Adrenal gland (tissue), 12 donors: Measurements from ENCODE around the gene ZCCHC7. TPM values are rescaled to one million over a fixed set of nuclear protein-coding genes. Genes with fewer than 3 reads are reported as not detected.

ENCODE experiments used
- DNase-seq, 7 donors: peaks; one replicate each; pipeline ENCODE4 v3.0.0-alpha.2; 2019 to 2020
- H3K27ac ChIP-seq, 5 donors: fragments of 200-600 bp; sonication (generic) in 4 of 5; 1 replicate in 3 of 5; 2 replicates in 2 of 5; pipeline versions ENCODE4 v1.5.1 to v1.8.0; 2016 to 2020; ENCODE audit warnings: mild to moderate bottlenecking in 1 of 5
- H3K27me3 ChIP-seq: fragments of 200-600 bp; 2 replicates; pipeline ENCODE4 v1.8.0; 2021
- H3K36me3 ChIP-seq, 2 donors: fragments of 200-600 bp; replicated peaks in 1 of 2; 1 replicate in 1 of 2; 2 replicates in 1 of 2; pipeline versions ENCODE4 v1.5.1 to v1.8.0; 2018 to 2022
- H3K4me1 ChIP-seq, 2 donors: fragments of 200-600 bp; replicated peaks in 1 of 2; 1 replicate in 1 of 2; 2 replicates in 1 of 2; pipeline versions ENCODE4 v1.5.1 to v1.8.0; 2018 to 2021
- H3K4me3 ChIP-seq, 4 donors: fragments of 200-600 bp; sonication (generic) in 3 of 4; one replicate each; pipeline ENCODE4 v1.5.1; 2016 to 2018
- H3K9me3 ChIP-seq, 3 donors: fragments of 200-600 bp; sonication (generic) in 1 of 3; replicated peaks in 1 of 3; 1 replicate in 2 of 3; 2 replicates in 1 of 3; pipeline versions ENCODE4 v1.5.1 to v1.8.0; 2016 to 2021
- CTCF ChIP-seq, 6 experiments: fragments of 450-650 bp in 4 of 6; fragments of 200-600 bp in 2 of 6; sonication (generic) in 1 of 6; IDR thresholded peaks; 1 replicate in 5 of 6; 2 replicates in 1 of 6; pipeline versions ENCODE4 v1.5.1 to v1.8.0; 2016 to 2021; ENCODE audit warnings: antibody characterized with exemption in 6 of 6, mild to moderate bottlenecking in 2 of 6, moderate library complexity in 1 of 6
- POLR2A ChIP-seq, 2 donors: fragments of 450-650 bp; IDR thresholded peaks; one replicate each; pipeline ENCODE4 v1.6.1; 2017; ENCODE audit warnings: antibody characterized with exemption in 2 of 2, mild to moderate bottlenecking in 2 of 2, moderate library complexity in 1 of 2
- WGBS, 4 donors: extraction: QIAGEN DNeasy Blood & Tissue Kit in 2 of 4; methylation state at CpG; one replicate each; pipeline versions ENCODE4 v1.1.5 to v1.1.7; 2013 to 2017; 5-methylcytosine and 5-hydroxymethylcytosine counted together
- intact Hi-C, 2 donors: fragments of 100-400 bp; cut with DNase I; formaldehyde crosslinking; loops; one replicate each; pipeline versions ENCODE4 v1.14.1 to v1.15.0; 2022 to 2023
- polyA plus RNA-seq, 3 donors: library from polyadenylated mRNA; stranded (reverse); fragments of 200-250 nt in 2 of 3; fragments of 350-450 nt in 1 of 3; fragmentation: Illumina TruSeq in 1 of 3; extraction: RNeasy Lipid Tissue Mini Kit (QIAGEN cat#74804) in 1 of 3; gene quantifications; one replicate each; pipeline ENCODE4 v1.2.3, GENCODE V29; 2013 to 2014
- total RNA-seq, 9 donors: library from RNA; depleted of rRNA in 4 of 9; stranded (reverse); fragments of >200 nt in 4 of 9; fragments of 120-200 nt in 1 of 9; fragmentation: NEBNext Ultra II Directional in 1 of 9; extraction: Animal tissue kit (Norgen Biotek cat#: 25700) in 1 of 9; gene quantifications; one replicate each; pipeline versions ENCODE4 v1.1.0 to v1.2.4, GENCODE V29; 2013 to 2023
- donor health status: healthy with polysubstance abuse.
- donor health status: Bipolar disorder and iron deficiency.
- donor health status: DM: yes; HTN: yes; CAD: no.
- donor health status: DM: no; HTN: no; CAD: no.
- donor health status: DM: no; HTN: no; CAD: no.
- donor health status: DM: yes; HTN: yes; CAD: no.

ZCCHC7 gene
- total and polyA plus RNA-seq, 12 donors = 6.0 to 21.3 (median 18.8) TPM

GRCh38 chr9:37328556-37329227, 208.3 kb downstream of the ZCCHC7 start:
- intact Hi-C loops = no loop called here

GRCh38 chr9:37329576-37329975, 209.2 kb downstream of the ZCCHC7 start:
- peaks cover 0 to 5% of the 10 kb centered on the region in 2 donors for H3K4me1 ChIP-seq
- 83 to 94% (median 87%) methylated on average over 2 of the region's 2 CpGs for WGBS, 4 donors
- TF ChIP-seq CTCF (IDR thresholded peaks at IDR 0.05) (peak in 1 of 6 experiments; percentile 26), POLR2A (IDR thresholded peaks at IDR 0.05) (no peak)
- DNase-seq = no peak
- no peak overlapping the region for H3K27ac ChIP-seq
- no peak overlapping the region for H3K4me3 ChIP-seq
- no peaks in the 10 kb centered on the region for H3K27me3 ChIP-seq
- peaks cover 0 to 4% (median 0%) of the 10 kb centered on the region in 3 donors for H3K9me3 ChIP-seq
- intact Hi-C loops = no loop called here
- H3K36me3 ChIP-seq = no peaks in the 10 kb centered on the region

More at GRCh38 chr9:37328556-37329227, 208.3 kb downstream of the ZCCHC7 start:
- Histone ChIP-seq H3K9me3 (peaks cover 0 to 4% (median 0%) of the 10 kb centered on the region in 3 donors), H3K4me1 (peaks cover 0 to 12% of the 10 kb centered on the region in 2 donors), H3K27ac (no peak overlapping the region), H3K27me3 (no peaks in the 10 kb centered on the region), H3K36me3 (no peaks in the 10 kb centered on the region), H3K4me3 (no peak overlapping the region)
- no peak for DNase-seq
- TF ChIP-seq POLR2A (IDR thresholded peaks at IDR 0.05) (no peak), CTCF (IDR thresholded peaks at IDR 0.05) (no peak)

GRCh38 chr9:37331871-37332270, 211.5 kb downstream of the ZCCHC7 start:
- Histone ChIP-seq H3K9me3 (peaks cover 0 to 4% (median 0%) of the 10 kb centered on the region in 3 donors), H3K27me3 (no peaks in the 10 kb centered on the region), H3K4me3 (no peak overlapping the region), H3K4me1 (no peaks in the 10 kb centered on the region), H3K36me3 (no peaks in the 10 kb centered on the region), H3K27ac (no peak overlapping the region)
- WGBS, 4 donors = 95 to 100% (median 98%) methylated on average over 1 of the region's 1 CpG
- intact Hi-C loops = no loop called here
- no peak for DNase-seq
- TF ChIP-seq POLR2A (IDR thresholded peaks at IDR 0.05) (no peak), CTCF (IDR thresholded peaks at IDR 0.05) (no peak)

GRCh38 chr9:37332578-37332977, 212.2 kb downstream of the ZCCHC7 start:
- no peak overlapping the region for H3K4me3 ChIP-seq
- intact Hi-C loops = no loop called here
- H3K27me3 ChIP-seq = no peaks in the 10 kb centered on the region
- H3K27ac ChIP-seq = no peak overlapping the region
- H3K36me3 ChIP-seq = no peaks in the 10 kb centered on the region
- no peak for TF ChIP-seq POLR2A (IDR thresholded peaks at IDR 0.05)
- TF ChIP-seq CTCF (IDR thresholded peaks at IDR 0.05) = no peak
- no peaks in the 10 kb centered on the region for H3K4me1 ChIP-seq
- peaks cover 0 to 4% (median 0%) of the 10 kb centered on the region in 3 donors for H3K9me3 ChIP-seq
- no peak for DNase-seq
